ENCODE data around the gene CRELD1.

- no peak for TF ChIP-seq CTCF (IDR thresholded peaks at IDR 0.05; ENCODE audit: low read length)
- TF ChIP-seq EZH2 (optimal IDR thresholded peaks at IDR 0.05; ENCODE audit: low read depth, low read length) = no peak
Observed at GRCh38 chr3:9957214-9957613, 23.6 kb downstream of the CRELD1 start.

Measured in MM.1S (cell line).